Gastrocnemius medialis (tissue), 4 donors: Measurements from ENCODE around the gene VSTM5.

ENCODE experiments used
- CTCF ChIP-seq, 5 experiments: fragments of 450-650 bp in 3 of 5; fragments of 200-600 bp in 2 of 5; sonication (generic) in 2 of 5; IDR thresholded peaks in 4 of 5; conservative IDR thresholded peaks in 1 of 5; 1 replicate in 4 of 5; 2 replicates in 1 of 5; pipeline ENCODE4 v1.5.1; 2016 to 2019; ENCODE audit warnings: antibody characterized with exemption in 5 of 5, mild to moderate bottlenecking in 3 of 5, moderate library complexity in 3 of 5
- POLR2A ChIP-seq, 2 donors: fragments of 450-650 bp; IDR thresholded peaks; one replicate each; pipeline ENCODE4 v1.6.1; 2017; ENCODE audit warnings: antibody characterized with exemption in 2 of 2, mild to moderate bottlenecking in 2 of 2, moderate library complexity in 2 of 2

DNA sequence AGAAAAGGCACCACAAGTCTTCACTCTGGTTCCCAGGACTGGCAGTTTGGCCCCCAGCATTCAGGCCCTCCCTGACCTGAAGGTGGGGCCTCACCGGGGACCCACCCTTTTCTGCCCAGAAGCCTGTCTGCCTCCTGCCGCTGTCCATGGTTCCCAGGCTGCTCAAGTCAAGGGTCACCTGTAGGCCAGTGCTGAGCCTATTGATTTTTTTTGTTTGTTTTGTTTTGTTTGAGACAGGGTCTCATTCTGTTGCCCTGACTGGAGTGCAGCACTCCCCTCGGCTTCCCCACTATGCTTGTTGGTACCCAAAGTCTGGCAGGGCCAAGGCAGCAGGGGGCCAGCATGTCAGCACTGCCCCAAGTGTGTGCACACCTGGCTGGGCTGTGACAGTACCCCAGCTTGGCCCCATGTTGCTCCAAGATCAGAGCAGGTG lies 77.4 kb downstream of the VSTM5 start:
- no peak for TF ChIP-seq CTCF (IDR thresholded peaks at IDR 0.05 in 4 of 5, conservative IDR thresholded peaks at IDR 0.05 in 1 of 5)
- TF ChIP-seq POLR2A (IDR thresholded peaks at IDR 0.05) = no peak
